ENCODE measurements around the gene SNCA. TPM values are rescaled to one million over a fixed set of nuclear protein-coding genes. Genes with fewer than 3 reads are reported as not detected.

Gene SNCA
- total RNA-seq, 1 donor from 2014 or later: 5.6 TPM

GRCh38 chr4:89773805-89774204 lies 63.2 kb downstream of the SNCA start:
- H3K9me3 ChIP-seq (ENCODE audit: low read depth): no peaks in the 10 kb centered on the region
- no peak overlapping the region for H2AFZ ChIP-seq (replicated peaks)
- H3K4me2 ChIP-seq: no peak overlapping the region
- Mint-ChIP-seq H3K9me3 (peaks cover 34% of the 10 kb centered on the region), H3K4me3 (no peak overlapping the region), H3K4me1 (no peaks in the 10 kb centered on the region), H3K27me3 (ENCODE audit: insufficient read depth, low read depth) (peaks cover 2% of the 10 kb centered on the region), H3K27ac (no peak overlapping the region), H3K36me3 (peaks cover 18% of the 10 kb centered on the region)
- H3K27me3 ChIP-seq: no peaks in the 10 kb centered on the region
- no peaks in the 10 kb centered on the region for H3K36me3 ChIP-seq
- no peak for TF ChIP-seq CTCF (IDR thresholded peaks at IDR 0.05)
- no peak for TF ChIP-seq EZH2phosphoT487 (IDR thresholded peaks at IDR 0.05)
- no peak for TF ChIP-seq EZH2 (IDR thresholded peaks at IDR 0.05)
- no peak for DNase-seq (ENCODE audit: low spot score)
- H3K4me3 ChIP-seq: no peak overlapping the region
- no peaks in the 10 kb centered on the region for H3K4me1 ChIP-seq
- no peaks in the 10 kb centered on the region for H3K79me2 ChIP-seq (ENCODE audit: low read depth)
- H3F3A ChIP-seq (ENCODE audit: low read depth): no peaks in the 10 kb centered on the region
- H4K20me1 ChIP-seq (ENCODE audit: low read depth): no peaks in the 10 kb centered on the region
- no peak overlapping the region for H3K9ac ChIP-seq
- no peak overlapping the region for H3K27ac ChIP-seq

- H3K79me2 ChIP-seq (ENCODE audit: low read depth): no peaks in the 10 kb centered on the region
- no peak overlapping the region for H3K27ac ChIP-seq
- H3K4me1 Mint-ChIP-seq: peaks cover 9% of the 10 kb centered on the region
- H3K4me3 ChIP-seq: no peak overlapping the region
- H3K4me2 ChIP-seq: no peak overlapping the region
- H2AFZ ChIP-seq (replicated peaks): no peak overlapping the region
- DNase-seq (ENCODE audit: low spot score): no peak
- no peaks in the 10 kb centered on the region for H3K27me3 ChIP-seq
- H3K9ac ChIP-seq: no peak overlapping the region
- no peaks in the 10 kb centered on the region for H4K20me1 ChIP-seq (ENCODE audit: low read depth)
- no peaks in the 10 kb centered on the region for H3K4me1 ChIP-seq
- H3K27ac Mint-ChIP-seq: no peak overlapping the region
- peaks cover 6% of the 10 kb centered on the region for H3K36me3 Mint-ChIP-seq
- no peaks in the 10 kb centered on the region for H3F3A ChIP-seq (ENCODE audit: low read depth)
- H3K27me3 Mint-ChIP-seq (ENCODE audit: insufficient read depth, low read depth): no peaks in the 10 kb centered on the region
- H3K36me3 ChIP-seq: no peaks in the 10 kb centered on the region
- H3K4me3 Mint-ChIP-seq: no peak overlapping the region
- no peaks in the 10 kb centered on the region for H3K9me3 ChIP-seq (ENCODE audit: low read depth)
- TF ChIP-seq EZH2 (IDR thresholded peaks at IDR 0.05) (no peak), CTCF (IDR thresholded peaks at IDR 0.05) (no peak), EZH2phosphoT487 (IDR thresholded peaks at IDR 0.05) (no peak)
- H3K9me3 Mint-ChIP-seq: peaks cover 7% of the 10 kb centered on the region
These were observed 67.1 kb downstream of the SNCA start for GRCh38 chr4:89769856-89770255.

GRCh38 chr4:89767924-89768323 lies 69.0 kb downstream of the SNCA start:
- Histone ChIP-seq H3K9me3 (ENCODE audit: low read depth) (no peaks in the 10 kb centered on the region), H4K20me1 (ENCODE audit: low read depth) (no peaks in the 10 kb centered on the region), H3F3A (ENCODE audit: low read depth) (no peaks in the 10 kb centered on the region), H3K4me1 (no peaks in the 10 kb centered on the region), H3K79me2 (ENCODE audit: low read depth) (no peaks in the 10 kb centered on the region), H2AFZ (replicated peaks) (no peak overlapping the region), H3K4me3 (no peak overlapping the region), H3K9ac (no peak overlapping the region), H3K36me3 (no peaks in the 10 kb centered on the region), H3K27ac (no peak overlapping the region), H3K27me3 (no peaks in the 10 kb centered on the region), H3K4me2 (no peak overlapping the region)
- H3K36me3 Mint-ChIP-seq: peaks cover 6% of the 10 kb centered on the region
- H3K27ac Mint-ChIP-seq: no peak overlapping the region
- H3K9me3 Mint-ChIP-seq: no peaks in the 10 kb centered on the region
- peaks cover 9% of the 10 kb centered on the region for H3K4me1 Mint-ChIP-seq
- no peaks in the 10 kb centered on the region for H3K27me3 Mint-ChIP-seq (ENCODE audit: insufficient read depth, low read depth)
- DNase-seq (ENCODE audit: low spot score): no peak
- no peak for TF ChIP-seq EZH2phosphoT487 (IDR thresholded peaks at IDR 0.05)
- TF ChIP-seq CTCF (IDR thresholded peaks at IDR 0.05): no peak
- no peak for TF ChIP-seq EZH2 (IDR thresholded peaks at IDR 0.05)
- no peak overlapping the region for H3K4me3 Mint-ChIP-seq
